ENCODE measurements around the gene SMIM31. TPM values are rescaled to one million over a fixed set of nuclear protein-coding genes. Genes with fewer than 3 reads are reported as not detected.

Gene SMIM31
- total RNA-seq, 1 experiment from 2014 or later: not detected

GRCh38 chr4:164771088-164771487 is 17.2 kb downstream of the SMIM31 start:
- Histone ChIP-seq H3K79me2 (ENCODE audit: insufficient read depth, low read length) (no peaks in the 10 kb centered on the region), H3K9me2 (ENCODE audit: insufficient read depth) (no peaks in the 10 kb centered on the region), H3K4me2 (ENCODE audit: low read length) (no peak overlapping the region), H3K9me3 (ENCODE audit: control insufficient read depth in 1 of 2, insufficient read depth in 1 of 2, low read depth in 1 of 2, low read length in 2 of 2) (no peaks in the 10 kb centered on the region), H3K27me3 (ENCODE audit: insufficient read depth, low read length) (no peaks in the 10 kb centered on the region), H3K27ac (ENCODE audit: low read depth, low read length) (no peak overlapping the region), H3K4me3 (replicated peaks in 1 of 2; ENCODE audit: low read depth in 1 of 2, low read length in 2 of 2) (no peak overlapping the region), H2AFZ (ENCODE audit: low read depth, low read length, poor library complexity, severe bottlenecking) (no peak overlapping the region), H4K20me1 (ENCODE audit: insufficient read depth) (no peaks in the 10 kb centered on the region), H3K9ac (ENCODE audit: low read length) (no peak overlapping the region), H3K4me1 (ENCODE audit: control insufficient read depth in 1 of 2, insufficient read depth in 2 of 2, low read length in 2 of 2) (no peaks in the 10 kb centered on the region), H3K36me3 (ENCODE audit: control insufficient read depth in 1 of 2, insufficient read depth in 2 of 2, low read length in 2 of 2) (no peaks in the 10 kb centered on the region)
- TF ChIP-seq EGR1 (IDR thresholded peaks at IDR 0.05; ENCODE audit: low read depth): no peak
- no peak for TF ChIP-seq POLR2A (IDR thresholded peaks at IDR 0.05; ENCODE audit: borderline replicate concordance, extremely low read depth, insufficient read depth, insufficient read length)
- TF ChIP-seq ZNF274 (IDR thresholded peaks at IDR 0.05; ENCODE audit: low read depth, low read length): no peak
- no peak for TF ChIP-seq YY1 (IDR thresholded peaks at IDR 0.05; ENCODE audit: extremely low read depth, insufficient replicate concordance, low read depth, low read length)
- TF ChIP-seq MAX (IDR thresholded peaks at IDR 0.05): no peak
- TF ChIP-seq SP1 (IDR thresholded peaks at IDR 0.05; ENCODE audit: low read depth): no peak
- no peak for TF ChIP-seq EZH2 (IDR thresholded peaks at IDR 0.05)
- no peak for TF ChIP-seq FOSL1 (IDR thresholded peaks at IDR 0.05; ENCODE audit: low read depth)
- no peak for TF ChIP-seq SIN3A (IDR thresholded peaks at IDR 0.05; ENCODE audit: low read depth)
- no peak for TF ChIP-seq POLR2AphosphoS5 (IDR thresholded peaks at IDR 0.05; ENCODE audit: low read depth, low read length)
- TF ChIP-seq ZBTB33 (IDR thresholded peaks at IDR 0.05; ENCODE audit: extremely low read depth, insufficient replicate concordance, low read length): no peak
- no peak for TF ChIP-seq CTCF (IDR thresholded peaks at IDR 0.05 in 2 of 3, conservative IDR thresholded peaks at IDR 0.05 in 1 of 3; ENCODE audit: borderline replicate concordance in 1 of 3, insufficient read depth in 1 of 3, low read depth in 2 of 3, low read length in 2 of 3)
- no peak for TF ChIP-seq ELF1 (IDR thresholded peaks at IDR 0.05; ENCODE audit: borderline replicate concordance, low read depth)
- TF ChIP-seq CEBPB (IDR thresholded peaks at IDR 0.05; ENCODE audit: low read depth): no peak
- TF ChIP-seq RAD21 (IDR thresholded peaks at IDR 0.05; ENCODE audit: low read depth): no peak
- no peak for TF ChIP-seq ZFX (IDR thresholded peaks at IDR 0.05)
- ChIA-PET POLR2A (no interaction called here), CTCF (no interaction called here), RAD21 (ENCODE audit: low non-redundant PET in 1 of 2, low total read pairs in 2 of 2, uncharacterized antibody in 2 of 2, unreplicated experiment in 2 of 2) (no interaction called here)
- intact Hi-C loops (cut with micrococcal nuclease): no loop called here
- BruUV-seq (replicated peaks): no TSS peak
- no peak for ATAC-seq
- DNase-seq (ENCODE audit: low read depth, low spot score): no peak

All from HCT116 (cell line).